ENCODE measurements around the gene HIPK4. TPM values are rescaled to one million over a fixed set of nuclear protein-coding genes. Genes with fewer than 3 reads are reported as not detected.

The HIPK4 gene
- total RNA-seq, 1 experiment from 2014 or later, result not detected

DNA sequence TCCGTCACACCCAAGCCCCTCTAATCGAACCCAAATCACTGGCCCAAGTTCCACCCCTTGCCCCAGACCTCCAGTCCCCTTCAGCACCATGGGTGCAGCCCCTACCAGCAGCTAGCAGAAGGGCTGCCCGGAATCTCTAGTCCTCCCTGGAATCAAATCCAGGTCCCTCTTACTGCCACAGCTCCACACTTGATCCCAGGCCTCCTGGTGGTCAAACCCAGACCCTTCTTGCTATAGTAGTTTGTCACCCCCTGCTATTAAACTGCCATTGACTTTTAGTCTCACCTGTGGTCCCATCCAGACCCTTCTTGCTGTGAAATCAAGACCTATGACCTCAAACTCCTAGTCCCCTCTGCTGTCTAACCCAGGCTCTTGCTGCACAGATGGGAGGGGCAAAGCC lies 8.7 kb downstream of the HIPK4 start:
- no peak overlapping the region for H3K27ac ChIP-seq (ENCODE audit: low read length)
- no peaks in the 10 kb centered on the region for H3K36me3 ChIP-seq (ENCODE audit: low read depth, low read length)
- TF ChIP-seq EZH2 (IDR thresholded peaks at IDR 0.05; ENCODE audit: low read length, unreplicated experiment) (no peak), EZH2phosphoT487 (IDR thresholded peaks at IDR 0.05; ENCODE audit: borderline replicate concordance, low read length) (no peak)
- TF ChIP-seq, protein P1, sequence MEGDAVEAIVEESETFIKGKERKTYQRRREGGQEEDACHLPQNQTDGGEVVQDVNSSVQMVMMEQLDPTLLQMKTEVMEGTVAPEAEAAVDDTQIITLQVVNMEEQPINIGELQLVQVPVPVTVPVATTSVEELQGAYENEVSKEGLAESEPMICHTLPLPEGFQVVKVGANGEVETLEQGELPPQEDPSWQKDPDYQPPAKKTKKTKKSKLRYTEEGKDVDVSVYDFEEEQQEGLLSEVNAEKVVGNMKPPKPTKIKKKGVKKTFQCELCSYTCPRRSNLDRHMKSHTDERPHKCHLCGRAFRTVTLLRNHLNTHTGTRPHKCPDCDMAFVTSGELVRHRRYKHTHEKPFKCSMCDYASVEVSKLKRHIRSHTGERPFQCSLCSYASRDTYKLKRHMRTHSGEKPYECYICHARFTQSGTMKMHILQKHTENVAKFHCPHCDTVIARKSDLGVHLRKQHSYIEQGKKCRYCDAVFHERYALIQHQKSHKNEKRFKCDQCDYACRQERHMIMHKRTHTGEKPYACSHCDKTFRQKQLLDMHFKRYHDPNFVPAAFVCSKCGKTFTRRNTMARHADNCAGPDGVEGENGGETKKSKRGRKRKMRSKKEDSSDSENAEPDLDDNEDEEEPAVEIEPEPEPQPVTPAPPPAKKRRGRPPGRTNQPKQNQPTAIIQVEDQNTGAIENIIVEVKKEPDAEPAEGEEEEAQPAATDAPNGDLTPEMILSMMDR (conservative IDR thresholded peaks at IDR 0.05; ENCODE audit: low read depth, low read length), result no peak
- no TSS peak for BruUV-seq (replicated peaks)
- no peak overlapping the region for H3K4me3 ChIP-seq (ENCODE audit: low read length)
- POLR2A ChIA-PET (ENCODE audit: unreplicated experiment), result no interaction called here
- no peaks in the 10 kb centered on the region for H3K79me2 ChIP-seq (ENCODE audit: low read length)
- no peaks in the 10 kb centered on the region for H3K9me2 ChIP-seq (replicated peaks; ENCODE audit: low read length)
- no peaks in the 10 kb centered on the region for H3K4me1 ChIP-seq (ENCODE audit: insufficient read depth, low read length)
- H3K27me3 ChIP-seq (ENCODE audit: low read length), result no peaks in the 10 kb centered on the region
- DNase-seq (no peak), ATAC-seq (no peak)
- intact Hi-C loops (cut with micrococcal nuclease), result no loop called here
- H2AFZ ChIP-seq (ENCODE audit: low read length), result no peak overlapping the region
- no peaks in the 10 kb centered on the region for H4K20me1 ChIP-seq (ENCODE audit: low read length)
- H3K9me3 ChIP-seq (ENCODE audit: low read length), result no peaks in the 10 kb centered on the region
- no peak overlapping the region for H3K9ac ChIP-seq (ENCODE audit: low read length)
- H3K4me2 ChIP-seq (ENCODE audit: low read length), result no peak overlapping the region
- no peaks in the 10 kb centered on the region for H3F3A ChIP-seq (ENCODE audit: low read length, unreplicated experiment)
- CTCF ChIA-PET, result interaction anchor here (0.5 kb wide), 1 partner anchor 241 kb away, joined by 3 read pairs; no protein-coding TSS in a partner anchor

DNA sequence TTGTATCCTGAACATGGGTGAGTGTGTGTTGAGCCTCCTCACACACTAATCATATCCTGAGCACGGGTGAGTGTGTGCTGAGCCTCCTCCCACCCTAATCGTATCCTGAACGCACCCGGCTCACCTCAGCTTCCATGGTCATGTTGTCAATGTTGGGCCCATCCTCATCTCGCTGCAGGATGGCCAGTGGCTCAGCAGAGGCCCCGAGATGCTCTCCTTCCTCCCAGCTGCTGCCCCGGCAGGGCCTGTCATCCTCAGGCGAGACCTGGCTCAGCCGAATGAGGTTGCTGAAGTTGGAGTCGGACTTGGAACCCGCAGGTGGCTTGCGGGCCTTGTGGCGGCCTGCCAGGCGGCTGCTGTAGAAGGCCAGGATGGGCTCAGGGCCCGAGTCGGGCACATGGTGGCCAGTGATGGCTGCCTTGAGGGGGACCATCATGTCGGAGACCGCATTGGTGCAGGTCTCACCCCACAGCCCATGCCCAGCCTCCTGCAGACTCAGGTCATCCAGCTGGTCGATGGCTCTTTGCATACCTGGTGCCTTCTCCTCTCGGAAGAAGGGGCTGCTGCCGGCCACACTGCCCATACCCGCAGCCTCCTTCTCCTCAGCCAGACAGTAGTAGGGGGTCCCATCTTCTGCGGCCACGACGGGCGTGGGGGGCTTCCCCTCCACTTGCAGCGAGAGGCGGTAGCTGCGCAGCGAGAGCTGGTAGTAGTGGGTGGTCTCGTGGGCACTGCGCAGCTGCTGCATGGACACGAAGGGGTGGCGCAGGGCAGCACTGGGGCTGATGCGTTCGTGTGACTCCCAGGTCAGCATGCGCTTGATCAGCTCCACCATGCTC lies 9.6 kb downstream of the HIPK4 start:
- ChIA-PET POLR2A (ENCODE audit: unreplicated experiment) (no interaction called here), CTCF (interaction anchor here (0.5 kb wide), 1 partner anchor 240 kb away, joined by 3 read pairs; no protein-coding TSS in a partner anchor)
- Histone ChIP-seq H3K27me3 (ENCODE audit: low read length) (no peaks in the 10 kb centered on the region), H3K36me3 (ENCODE audit: low read depth, low read length) (no peaks in the 10 kb centered on the region), H3K9me2 (replicated peaks; ENCODE audit: low read length) (no peaks in the 10 kb centered on the region), H3K79me2 (ENCODE audit: low read length) (no peaks in the 10 kb centered on the region), H3K9ac (ENCODE audit: low read length) (no peak overlapping the region), H3K9me3 (ENCODE audit: low read length) (no peaks in the 10 kb centered on the region), H2AFZ (ENCODE audit: low read length) (no peak overlapping the region), H4K20me1 (ENCODE audit: low read length) (no peaks in the 10 kb centered on the region), H3K27ac (ENCODE audit: low read length) (no peak overlapping the region), H3K4me1 (ENCODE audit: insufficient read depth, low read length) (no peaks in the 10 kb centered on the region), H3K4me3 (ENCODE audit: low read length) (no peak overlapping the region), H3F3A (ENCODE audit: low read length, unreplicated experiment) (no peaks in the 10 kb centered on the region), H3K4me2 (ENCODE audit: low read length) (no peak overlapping the region)
- TF ChIP-seq, protein P1 (conservative IDR thresholded peaks at IDR 0.05; ENCODE audit: low read depth, low read length), result no peak
- TF ChIP-seq EZH2phosphoT487 (IDR thresholded peaks at IDR 0.05; ENCODE audit: borderline replicate concordance, low read length) (no peak), EZH2 (IDR thresholded peaks at IDR 0.05; ENCODE audit: low read length, unreplicated experiment) (no peak)
- no peak for ATAC-seq
- BruUV-seq (replicated peaks), result no TSS peak
- DNase-seq, result no peak
- intact Hi-C loops (cut with micrococcal nuclease), result no loop called here

All from PC-3 (cell line).